HEK293T (cell line): ENCODE data around the gene EMB.

Experiments used
- BHLHE40 ChIP-seq: fragments of 450-650 bp; IDR thresholded peaks from 2 replicates; pipeline ENCODE4 v1.6.1; 2016; ENCODE audit warnings: mild to moderate bottlenecking, moderate library complexity, borderline replicate concordance
- ZNF384 ChIP-seq: fragments of 450-650 bp; IDR thresholded peaks from 2 replicates; pipeline ENCODE4 v1.6.1; 2016

DNA sequence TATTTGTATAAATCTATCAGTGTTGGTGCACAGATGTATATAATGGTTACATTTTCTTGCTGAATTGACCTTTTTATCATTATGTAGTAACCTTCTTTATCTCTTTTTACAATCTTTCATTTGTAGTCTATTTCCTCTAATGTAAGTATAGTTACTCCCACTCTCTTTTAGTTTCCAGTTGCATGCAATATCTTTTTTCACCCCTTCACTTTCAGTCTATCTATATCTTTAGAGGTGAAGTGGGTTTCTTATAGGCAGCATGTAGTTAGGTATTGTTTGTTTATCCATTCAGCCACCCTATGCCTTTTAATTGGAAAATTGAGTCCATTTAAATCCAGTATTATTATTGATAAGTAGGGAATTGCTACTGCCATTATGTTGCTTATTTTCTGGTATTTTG lies 6.1 kb upstream of the EMB start:
- TF ChIP-seq BHLHE40 = no peak
- no peak for TF ChIP-seq ZNF384
